Tibial nerve (tissue), 4 donors: ENCODE results near the gene ZNF133. TPM values are rescaled to one million over a fixed set of nuclear protein-coding genes. Genes with fewer than 3 reads are reported as not detected.

Experiments
- DNase-seq, 2 donors: peaks; one replicate each; pipeline ENCODE4 v3.0.0-alpha.2; 2019; ENCODE audit warnings: low spot score in 2 of 2
- H3K27ac ChIP-seq, 4 donors: fragments of 200-600 bp; sonication (generic) in 3 of 4; one replicate each; pipeline ENCODE4 v1.5.1; 2017 to 2019; ENCODE audit warnings: mild to moderate bottlenecking in 1 of 4
- H3K27me3 ChIP-seq, 2 donors: fragments of 200-600 bp; sonication (generic) in 1 of 2; one replicate each; pipeline versions ENCODE4 v1.5.1 to v1.6.0; 2017 to 2019
- H3K36me3 ChIP-seq, 3 donors: fragments of 200-600 bp; sonication (generic); one replicate each; pipeline ENCODE4 v1.5.1; 2018 to 2019
- H3K4me1 ChIP-seq, 4 donors: fragments of 200-600 bp; sonication (generic) in 3 of 4; one replicate each; pipeline ENCODE4 v1.5.1; 2017 to 2019
- H3K4me3 ChIP-seq, 4 donors: fragments of 200-600 bp; sonication (generic) in 3 of 4; one replicate each; pipeline ENCODE4 v1.5.1; 2017 to 2019; ENCODE audit warnings: mild to moderate bottlenecking in 1 of 4, moderate library complexity in 1 of 4
- H3K9me3 ChIP-seq, 4 donors: fragments of 200-600 bp; sonication (generic) in 3 of 4; one replicate each; pipeline ENCODE4 v1.5.1; 2017 to 2019
- CTCF ChIP-seq, 5 experiments: fragments of 200-600 bp in 3 of 5; fragments of 450-650 bp in 2 of 5; sonication (generic) in 3 of 5; IDR thresholded peaks; one replicate each; pipeline ENCODE4 v1.5.1; 2016 to 2019; ENCODE audit warnings: antibody characterized with exemption in 5 of 5, mild to moderate bottlenecking in 3 of 5, moderate library complexity in 2 of 5
- EP300 ChIP-seq, 2 donors: sonication (generic); formaldehyde crosslinking; IDR thresholded peaks; one replicate each; pipeline ENCODE4 v1.6.1; 2017; ENCODE audit warnings: antibody characterized with exemption in 2 of 2, mild to moderate bottlenecking in 1 of 2
- POLR2A ChIP-seq, 2 donors: fragments of 450-650 bp; IDR thresholded peaks; one replicate each; pipeline ENCODE4 v1.6.1; 2017; ENCODE audit warnings: antibody characterized with exemption in 2 of 2, mild to moderate bottlenecking in 2 of 2, moderate library complexity in 2 of 2
- WGBS, 2 donors: methylation state at CpG; one replicate each; pipeline ENCODE4 v1.1.5; 2018; 5-methylcytosine and 5-hydroxymethylcytosine counted together
- total RNA-seq, 4 donors: library from RNA; depleted of rRNA; stranded (reverse); fragments of >200 nt; gene quantifications; one replicate each; pipeline ENCODE4 v1.1.0, GENCODE V29; 2016

The ZNF133 gene
- total RNA-seq, 4 donors from 2014 or later = 17.3 to 26.4 (median 22.4) TPM

GRCh38 chr20:18359854-18360253 lies 71.5 kb downstream of the ZNF133 start:
- Histone ChIP-seq H3K4me1 (no peaks in the 10 kb centered on the region), H3K4me3 (no peak overlapping the region), H3K9me3 (peaks cover 0 to 9% (median 0%) of the 10 kb centered on the region in 4 donors), H3K36me3 (no peaks in the 10 kb centered on the region), H3K27ac (no peak overlapping the region), H3K27me3 (no peaks in the 10 kb centered on the region)
- no peak for DNase-seq
- WGBS, 2 donors = 91 to 95% methylated on average over 1 of the region's 1 CpG
- TF ChIP-seq EP300 (IDR thresholded peaks at IDR 0.05) (no peak), CTCF (IDR thresholded peaks at IDR 0.05) (no peak), POLR2A (IDR thresholded peaks at IDR 0.05) (no peak)

GRCh38 chr20:18360635-18361034 lies 72.3 kb downstream of the ZNF133 start:
- peaks cover 0 to 4% (median 0%) of the 10 kb centered on the region in 4 donors for H3K9me3 ChIP-seq
- 9 to 24% methylated on average over 1 of the region's 1 CpG for WGBS, 2 donors
- H3K4me1 ChIP-seq = no peaks in the 10 kb centered on the region
- no peaks in the 10 kb centered on the region for H3K36me3 ChIP-seq
- TF ChIP-seq EP300 (IDR thresholded peaks at IDR 0.05) (no peak), CTCF (IDR thresholded peaks at IDR 0.05) (no peak), POLR2A (IDR thresholded peaks at IDR 0.05) (no peak)
- H3K4me3 ChIP-seq = no peak overlapping the region
- no peaks in the 10 kb centered on the region for H3K27me3 ChIP-seq
- DNase-seq = no peak
- H3K27ac ChIP-seq = no peak overlapping the region

- no peaks in the 10 kb centered on the region for H3K4me1 ChIP-seq
- WGBS, 2 donors = 77 to 90% methylated on average over 1 of the region's 1 CpG
- H3K36me3 ChIP-seq = no peaks in the 10 kb centered on the region
- TF ChIP-seq EP300 (IDR thresholded peaks at IDR 0.05) = no peak
- no peak for TF ChIP-seq CTCF (IDR thresholded peaks at IDR 0.05)
- H3K4me3 ChIP-seq = no peak overlapping the region
- H3K27ac ChIP-seq = no peak overlapping the region
- no peaks in the 10 kb centered on the region for H3K27me3 ChIP-seq
- no peak for DNase-seq
- H3K9me3 ChIP-seq = no peaks in the 10 kb centered on the region
Observed at GRCh38 chr20:18361678-18362077, 73.4 kb downstream of the ZNF133 start.

GRCh38 chr20:18362916-18363315 lies 74.6 kb downstream of the ZNF133 start:
- no peak for DNase-seq
- Histone ChIP-seq H3K9me3 (no peaks in the 10 kb centered on the region), H3K27ac (no peak overlapping the region), H3K4me1 (no peaks in the 10 kb centered on the region), H3K36me3 (no peaks in the 10 kb centered on the region), H3K27me3 (no peaks in the 10 kb centered on the region), H3K4me3 (no peak overlapping the region)
- WGBS, 2 donors = 92 to 93% methylated on average over 13 of the region's 13 CpGs
- TF ChIP-seq EP300 (IDR thresholded peaks at IDR 0.05) = no peak
- no peak for TF ChIP-seq CTCF (IDR thresholded peaks at IDR 0.05)

GRCh38 chr20:18363708-18364107 lies 75.4 kb downstream of the ZNF133 start:
- H3K4me1 ChIP-seq = no peaks in the 10 kb centered on the region
- H3K4me3 ChIP-seq = no peak overlapping the region
- no peaks in the 10 kb centered on the region for H3K9me3 ChIP-seq
- TF ChIP-seq POLR2A (IDR thresholded peaks at IDR 0.05) (no peak), CTCF (IDR thresholded peaks at IDR 0.05) (no peak), EP300 (IDR thresholded peaks at IDR 0.05) (no peak)
- H3K27me3 ChIP-seq = no peaks in the 10 kb centered on the region
- 91 to 94% methylated on average over 2 of the region's 2 CpGs for WGBS, 2 donors
- no peak for DNase-seq
- no peak overlapping the region for H3K27ac ChIP-seq
- no peaks in the 10 kb centered on the region for H3K36me3 ChIP-seq
